Testis (tissue), 2 donors: ENCODE measurements around the gene C1R.

ENCODE experiments used
- POLR2A ChIP-seq: fragments of 450-650 bp; IDR thresholded peaks from one replicate; pipeline ENCODE4 v1.6.1; 2017; ENCODE audit warnings: antibody characterized with exemption, mild to moderate bottlenecking, moderate library complexity
- TF ChIP-seq, protein P1 (sequence below), 3 experiments: fragments of 450-650 bp in 2 of 3; fragments of 200-600 bp in 1 of 3; sonication (generic) in 1 of 3; IDR thresholded peaks; one replicate each; pipeline ENCODE4 v1.5.1; 2016 to 2019; ENCODE audit warnings: antibody characterized with exemption in 3 of 3, mild to moderate bottlenecking in 2 of 3, moderate library complexity in 1 of 3

DNA sequence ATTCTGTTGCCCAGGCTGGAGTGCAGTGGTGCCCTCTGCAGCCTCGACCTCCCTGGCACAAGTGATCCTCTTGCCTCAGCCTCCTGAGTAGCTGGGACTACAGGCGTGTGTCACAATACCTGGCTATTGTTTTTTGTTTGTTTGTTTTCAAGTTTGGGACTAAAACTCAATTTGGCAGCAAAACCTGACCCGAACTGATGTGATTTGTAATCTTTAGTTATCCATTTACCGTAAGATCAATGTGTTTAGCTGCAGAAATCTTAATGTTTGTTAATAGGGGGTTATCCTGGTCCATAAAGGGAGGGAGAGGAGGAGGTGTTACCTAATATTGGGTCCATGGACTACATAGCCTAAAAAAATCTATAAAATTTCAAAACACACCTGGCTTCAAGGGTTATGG is 32.5 kb downstream of the C1R start:
- TF ChIP-seq, protein P1, sequence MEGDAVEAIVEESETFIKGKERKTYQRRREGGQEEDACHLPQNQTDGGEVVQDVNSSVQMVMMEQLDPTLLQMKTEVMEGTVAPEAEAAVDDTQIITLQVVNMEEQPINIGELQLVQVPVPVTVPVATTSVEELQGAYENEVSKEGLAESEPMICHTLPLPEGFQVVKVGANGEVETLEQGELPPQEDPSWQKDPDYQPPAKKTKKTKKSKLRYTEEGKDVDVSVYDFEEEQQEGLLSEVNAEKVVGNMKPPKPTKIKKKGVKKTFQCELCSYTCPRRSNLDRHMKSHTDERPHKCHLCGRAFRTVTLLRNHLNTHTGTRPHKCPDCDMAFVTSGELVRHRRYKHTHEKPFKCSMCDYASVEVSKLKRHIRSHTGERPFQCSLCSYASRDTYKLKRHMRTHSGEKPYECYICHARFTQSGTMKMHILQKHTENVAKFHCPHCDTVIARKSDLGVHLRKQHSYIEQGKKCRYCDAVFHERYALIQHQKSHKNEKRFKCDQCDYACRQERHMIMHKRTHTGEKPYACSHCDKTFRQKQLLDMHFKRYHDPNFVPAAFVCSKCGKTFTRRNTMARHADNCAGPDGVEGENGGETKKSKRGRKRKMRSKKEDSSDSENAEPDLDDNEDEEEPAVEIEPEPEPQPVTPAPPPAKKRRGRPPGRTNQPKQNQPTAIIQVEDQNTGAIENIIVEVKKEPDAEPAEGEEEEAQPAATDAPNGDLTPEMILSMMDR (IDR thresholded peaks at IDR 0.05): no peak
- no peak for TF ChIP-seq POLR2A
